ENCODE results near the gene PPM1E.

PPM1E gene

GRCh38 chr17:58889928-58890327 is 134.3 kb downstream of the PPM1E start:
- H3K4me1 ChIP-seq (ENCODE audit: control insufficient read depth in 1 of 2, insufficient read depth in 1 of 2, low read depth in 1 of 2, low read length in 1 of 2): no peaks in the 10 kb centered on the region
- TF ChIP-seq CTCF (IDR thresholded peaks at IDR 0.05): no peak

GRCh38 chr17:58899191-58899590 is 143.5 kb downstream of the PPM1E start:
- Histone ChIP-seq H3K27me3 (no peaks in the 10 kb centered on the region), H3K4me3 (ENCODE audit: low read depth in 1 of 2, low read length in 1 of 2) (no peak overlapping the region), H3K4me1 (ENCODE audit: control insufficient read depth in 1 of 2, insufficient read depth in 1 of 2, low read depth in 1 of 2, low read length in 1 of 2) (no peaks in the 10 kb centered on the region), H3K27ac (no peak overlapping the region), H3K36me3 (no peaks in the 10 kb centered on the region), H3K9me3 (no peaks in the 10 kb centered on the region)
- TF ChIP-seq CTCF (IDR thresholded peaks at IDR 0.05): no peak

More at GRCh38 chr17:58889928-58890327, 134.3 kb downstream of the PPM1E start:
- H3K36me3 ChIP-seq: no peaks in the 10 kb centered on the region
- H3K27me3 ChIP-seq: peaks cover 28% of the 10 kb centered on the region
- H3K4me3 ChIP-seq (ENCODE audit: low read depth in 1 of 2, low read length in 1 of 2): no peak overlapping the region
- H3K27ac ChIP-seq: no peak overlapping the region
- H3K9me3 ChIP-seq: no peaks in the 10 kb centered on the region

GRCh38 chr17:58902322-58902721 is 146.7 kb downstream of the PPM1E start:
- Histone ChIP-seq H3K27me3 (no peaks in the 10 kb centered on the region), H3K36me3 (no peaks in the 10 kb centered on the region), H3K27ac (no peak overlapping the region), H3K4me3 (ENCODE audit: low read depth in 1 of 2, low read length in 1 of 2) (no peak overlapping the region), H3K4me1 (ENCODE audit: control insufficient read depth in 1 of 2, insufficient read depth in 1 of 2, low read depth in 1 of 2, low read length in 1 of 2) (no peaks in the 10 kb centered on the region), H3K9me3 (no peaks in the 10 kb centered on the region)
- TF ChIP-seq CTCF (IDR thresholded peaks at IDR 0.05): no peak

- no peak overlapping the region for H3K4me3 ChIP-seq (ENCODE audit: low read depth in 1 of 2, low read length in 1 of 2)
- H3K36me3 ChIP-seq: no peaks in the 10 kb centered on the region
- H3K27ac ChIP-seq: no peak overlapping the region
- no peak for TF ChIP-seq CTCF (IDR thresholded peaks at IDR 0.05)
- H3K9me3 ChIP-seq: no peaks in the 10 kb centered on the region
- no peaks in the 10 kb centered on the region for H3K4me1 ChIP-seq (ENCODE audit: control insufficient read depth in 1 of 2, insufficient read depth in 1 of 2, low read depth in 1 of 2, low read length in 1 of 2)
- no peaks in the 10 kb centered on the region for H3K27me3 ChIP-seq
Observed at GRCh38 chr17:58911741-58912343, 156.2 kb downstream of the PPM1E start.

- Histone ChIP-seq H3K27ac (no peak overlapping the region), H3K27me3 (peaks cover 9% of the 10 kb centered on the region), H3K9me3 (no peaks in the 10 kb centered on the region), H3K4me3 (ENCODE audit: low read depth in 1 of 2, low read length in 1 of 2) (no peak overlapping the region), H3K36me3 (no peaks in the 10 kb centered on the region), H3K4me1 (ENCODE audit: control insufficient read depth in 1 of 2, insufficient read depth in 1 of 2, low read depth in 1 of 2, low read length in 1 of 2) (no peaks in the 10 kb centered on the region)
- TF ChIP-seq CTCF (IDR thresholded peaks at IDR 0.05): no peak
Observed at GRCh38 chr17:58913552-58913951, 157.9 kb downstream of the PPM1E start.
